Common myeloid progenitor, CD34-positive (primary cell): ENCODE results near the gene FNDC3A.

ENCODE experiments used
- CTCF ChIA-PET: fragments of 350-600 bp; sonication (Branson Sonifier 250); formaldehyde crosslinking; loops from one replicate; lab custom pipeline; 2021; ENCODE audit warnings: antibody characterized with exemption; lab: Charles Lee
- POLR2A ChIA-PET: fragments of 350-600 bp; sonication (Branson Sonifier 250); formaldehyde crosslinking; loops from one replicate; lab custom pipeline; 2021; ENCODE audit warnings: antibody characterized with exemption; lab: Charles Lee
- DNase-seq, 3 donors: peaks; one replicate each; pipeline versions ENCODE4 v3.0.0 to v3.0.0-alpha.2; 2013
- H3K27ac ChIP-seq, 2 experiments: 1 replicate in 1 of 2; 2 replicates in 1 of 2; pipeline ENCODE4 v1.7.0; 2013; ENCODE audit warnings: inconsistent platforms in 2 of 2, low read length in 2 of 2, mild to moderate bottlenecking in 2 of 2, low read depth in 1 of 2, moderate library complexity in 1 of 2; ENCODE audit not compliant: severe bottlenecking in 2 of 2, insufficient read depth in 1 of 2, poor library complexity in 1 of 2
- H3K27me3 ChIP-seq, 5 experiments: replicated peaks in 2 of 5; 1 replicate in 3 of 5; 2 replicates in 2 of 5; pipeline versions ENCODE4 v1.6.1 to v1.7.0; 2013; ENCODE audit warnings: low read length in 4 of 5, mild to moderate bottlenecking in 2 of 5, moderate library complexity in 2 of 5, inconsistent platforms in 1 of 5; ENCODE audit not compliant: insufficient read depth in 5 of 5, control insufficient read depth in 4 of 5
- H3K36me3 ChIP-seq, 4 experiments: 1 replicate in 2 of 4; 2 replicates in 2 of 4; pipeline versions ENCODE4 v1.6.1 to v1.7.0; 2013; ENCODE audit warnings: low read length in 3 of 4, control low read depth in 1 of 4, mild to moderate bottlenecking in 1 of 4; ENCODE audit not compliant: control insufficient read depth in 4 of 4, insufficient read depth in 4 of 4
- H3K4me1 ChIP-seq, 4 experiments: 1 replicate in 3 of 4; 2 replicates in 1 of 4; pipeline versions ENCODE4 v1.6.1 to v1.7.1; 2013; ENCODE audit warnings: low read length in 3 of 4, mild to moderate bottlenecking in 3 of 4, control low read depth in 1 of 4, inconsistent platforms in 1 of 4, moderate library complexity in 1 of 4; ENCODE audit not compliant: control insufficient read depth in 4 of 4, insufficient read depth in 4 of 4; ENCODE audit errors: control extremely low read depth in 1 of 4
- H3K4me3 ChIP-seq, 7 experiments: 1 replicate in 4 of 7; 2 replicates in 3 of 7; pipeline versions ENCODE4 v1.5.1 to v1.7.0; 2013; ENCODE audit warnings: mild to moderate bottlenecking in 7 of 7, low read length in 6 of 7, moderate library complexity in 6 of 7, inconsistent platforms in 2 of 7, low read depth in 2 of 7, control low read depth in 1 of 7; ENCODE audit not compliant: insufficient read depth in 4 of 7, control insufficient read depth in 1 of 7; ENCODE audit errors: extremely low read depth in 1 of 7
- H3K9me3 ChIP-seq, 5 experiments: 1 replicate in 4 of 5; 2 replicates in 1 of 5; pipeline versions ENCODE4 v1.6.1 to v1.7.1; 2013; ENCODE audit warnings: low read length in 4 of 5, mild to moderate bottlenecking in 2 of 5, inconsistent platforms in 1 of 5, low read depth in 1 of 5, moderate library complexity in 1 of 5; ENCODE audit not compliant: control insufficient read depth in 4 of 5, insufficient read depth in 2 of 5; ENCODE audit errors: control extremely low read depth in 1 of 5
- WGBS: methylation state at CpG from one replicate; pipeline ENCODE4 v1.1.5; 2013; ENCODE audit not compliant: insufficient coverage; 5-methylcytosine and 5-hydroxymethylcytosine counted together

The FNDC3A gene

DNA sequence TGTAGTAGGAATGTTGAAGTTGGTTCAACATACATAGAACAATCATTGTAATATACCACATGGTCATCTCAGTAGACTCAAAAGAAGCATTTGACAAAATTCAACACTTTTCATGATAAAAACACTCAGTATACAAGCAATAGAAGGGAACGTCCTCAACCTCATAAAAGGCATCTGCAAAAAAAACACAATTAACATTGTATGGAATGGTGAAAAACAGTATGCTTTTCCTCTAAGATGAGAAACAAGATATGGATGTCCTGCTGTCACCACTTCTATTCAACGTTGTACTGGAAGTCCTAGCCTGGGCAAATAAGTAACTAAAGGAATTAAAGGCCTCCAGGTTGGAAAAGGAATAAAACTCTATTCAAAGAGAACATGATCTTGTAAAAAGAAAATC is 54.5 kb downstream of the FNDC3A start:
- ChIA-PET CTCF (no interaction called here), POLR2A (no interaction called here)
- WGBS: no CpG with 5 or more reads among the region's 2 CpGs
- Histone ChIP-seq H3K4me1 (no peaks in the 10 kb centered on the region), H3K4me3 (no peak overlapping the region), H3K27me3 (no peaks in the 10 kb centered on the region), H3K27ac (no peak overlapping the region), H3K36me3 (peaks cover 0 to 29% (median 5%) of the 10 kb centered on the region in 4 experiments), H3K9me3 (peaks cover 2 to 29% (median 7%) of the 10 kb centered on the region in 5 experiments)
- no peak for DNase-seq

DNA sequence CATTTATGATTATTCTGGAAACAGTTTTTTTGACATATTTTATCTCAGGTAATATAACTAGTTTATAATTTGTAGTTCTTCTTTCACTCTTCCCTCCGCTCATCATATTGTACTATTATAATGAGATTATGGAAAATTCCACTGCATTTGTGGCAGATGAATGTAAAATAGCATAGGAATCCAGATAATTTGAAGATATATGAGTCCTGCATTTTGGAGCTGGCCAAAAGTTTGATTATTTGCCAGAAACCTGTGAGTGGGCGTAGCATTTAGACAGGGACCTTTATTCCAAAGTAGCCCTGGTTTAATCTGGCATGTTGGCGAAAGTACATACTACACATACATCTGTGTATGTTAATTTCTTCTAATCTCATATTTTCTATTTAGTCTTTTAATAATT is 65.2 kb downstream of the FNDC3A start:
- WGBS: no CpG with 5 or more reads among the region's 3 CpGs
- Histone ChIP-seq H3K27me3 (no peaks in the 10 kb centered on the region), H3K4me1 (no peaks in the 10 kb centered on the region), H3K9me3 (no peaks in the 10 kb centered on the region), H3K36me3 (peaks cover 3 to 11% (median 6%) of the 10 kb centered on the region in 4 experiments), H3K27ac (no peak overlapping the region), H3K4me3 (no peak overlapping the region)
- no peak for DNase-seq
- CTCF ChIA-PET: no interaction called here
- POLR2A ChIA-PET: no interaction called here

DNA sequence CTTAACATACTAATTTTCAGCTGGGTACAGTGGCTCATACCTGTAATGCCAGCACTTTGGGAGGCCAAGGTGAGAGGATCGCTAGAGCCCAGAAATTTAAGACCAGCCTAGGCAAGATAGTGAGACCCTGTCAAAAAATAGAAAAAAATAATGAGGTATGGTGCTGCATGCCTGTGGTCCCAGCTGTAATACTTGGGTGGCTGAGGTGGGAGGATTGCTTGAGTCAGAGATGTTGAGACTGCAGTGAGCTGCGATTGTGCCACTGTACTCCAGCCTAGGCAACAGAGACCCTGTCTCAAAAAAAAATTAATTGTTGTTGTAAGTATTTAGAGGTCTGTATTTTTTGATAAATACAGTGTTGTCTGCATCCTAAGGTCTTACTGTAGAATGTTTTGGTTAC is 66.8 kb downstream of the FNDC3A start:
- Histone ChIP-seq H3K4me1 (no peaks in the 10 kb centered on the region), H3K27ac (no peak overlapping the region), H3K9me3 (no peaks in the 10 kb centered on the region), H3K4me3 (no peak overlapping the region), H3K27me3 (no peaks in the 10 kb centered on the region), H3K36me3 (peaks cover 0 to 11% (median 4%) of the 10 kb centered on the region in 4 experiments)
- 100% methylated on average over 2 of the region's 2 CpGs for WGBS
- POLR2A ChIA-PET: interaction anchor here (0.6 kb wide), 1 partner anchor 1870 kb away, joined by 4 read pairs; no protein-coding TSS in a partner anchor
- DNase-seq: no peak
- CTCF ChIA-PET: interaction anchor here (0.6 kb wide), 1 partner anchor 187 kb away, joined by 3 read pairs; no protein-coding TSS in a partner anchor

DNA sequence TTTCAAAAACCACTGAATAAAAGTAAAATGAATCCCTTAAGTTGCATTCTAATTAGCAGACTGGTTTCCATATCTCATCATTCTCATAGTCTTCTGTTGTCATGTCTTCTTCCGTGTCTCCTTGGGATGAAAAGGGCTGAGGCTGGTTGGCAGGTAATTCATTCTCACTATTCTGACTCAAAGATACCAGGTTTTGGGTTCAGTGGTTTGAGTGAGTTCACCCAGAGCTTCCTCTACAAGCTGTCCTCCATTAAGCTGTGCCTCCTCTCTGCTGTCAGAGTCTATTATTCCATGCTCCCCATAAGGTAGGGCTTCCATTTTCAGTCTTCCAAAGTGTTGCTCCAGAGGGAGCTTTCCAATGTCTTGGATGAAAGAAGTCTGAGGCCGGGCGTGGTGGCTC is 68.3 kb downstream of the FNDC3A start:
- POLR2A ChIA-PET: no interaction called here

DNA sequence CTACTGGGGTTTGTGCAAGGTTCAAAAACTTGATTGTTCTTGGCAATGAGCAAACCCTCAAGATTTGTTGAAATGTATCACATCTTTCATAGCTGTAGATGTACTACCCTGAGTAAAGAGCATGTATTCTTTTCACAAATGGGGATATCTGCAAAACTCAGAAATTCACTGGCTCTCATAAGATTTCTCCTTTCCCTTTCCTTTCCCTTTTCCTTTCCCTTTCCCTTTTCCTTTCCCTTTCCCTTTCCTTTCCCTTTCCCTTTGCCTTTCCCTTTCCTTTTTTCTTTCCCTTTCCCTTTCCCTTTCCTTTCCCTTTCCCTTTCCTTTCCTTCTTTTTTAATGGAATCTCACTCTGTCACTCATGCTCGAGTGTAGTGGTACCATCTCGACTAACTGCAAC is 69.1 kb downstream of the FNDC3A start:
- CTCF ChIA-PET: interaction anchor here (0.6 kb wide), 1 partner anchor 20 kb away, joined by 4 read pairs; no protein-coding TSS in a partner anchor
- POLR2A ChIA-PET: no interaction called here
- DNase-seq: no peak
- Histone ChIP-seq H3K9me3 (peaks cover 0 to 15% (median 2%) of the 10 kb centered on the region in 5 experiments), H3K4me1 (no peaks in the 10 kb centered on the region), H3K36me3 (peaks cover 0 to 11% (median 2%) of the 10 kb centered on the region in 4 experiments), H3K27me3 (no peaks in the 10 kb centered on the region), H3K4me3 (no peak overlapping the region), H3K27ac (no peak overlapping the region)
- 100% methylated on average over 2 of the region's 2 CpGs for WGBS

More for the DNA sequence above, 68.3 kb downstream of the FNDC3A start:
- Histone ChIP-seq H3K27me3 (no peaks in the 10 kb centered on the region), H3K36me3 (peaks cover 0 to 14% (median 4%) of the 10 kb centered on the region in 4 experiments), H3K9me3 (peaks cover 0 to 6% (median 2%) of the 10 kb centered on the region in 5 experiments), H3K27ac (no peak overlapping the region), H3K4me1 (no peaks in the 10 kb centered on the region), H3K4me3 (no peak overlapping the region)
- CTCF ChIA-PET: no interaction called here
- DNase-seq: no peak
- 50% methylated on average over 2 of the region's 3 CpGs for WGBS

DNA sequence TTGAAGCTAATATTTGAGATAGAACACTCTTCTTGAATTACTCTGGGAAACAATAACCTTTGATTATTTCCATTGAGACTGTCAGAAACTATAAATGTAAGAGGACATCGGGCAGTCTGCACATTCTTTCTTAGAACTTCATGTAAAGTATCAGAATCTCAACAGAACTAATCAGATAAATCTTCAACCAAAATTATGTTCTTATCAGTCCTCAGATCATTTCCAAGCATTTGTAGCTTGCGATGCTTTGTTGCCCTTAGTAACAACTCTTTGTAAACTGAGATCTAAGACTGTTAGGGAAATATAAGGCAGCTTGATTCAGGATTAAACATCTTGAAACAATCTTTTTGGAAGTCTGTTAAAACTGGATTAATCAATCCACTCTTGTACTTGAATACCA is 70.3 kb downstream of the FNDC3A start:
- Histone ChIP-seq H3K4me3 (no peak overlapping the region), H3K27ac (no peak overlapping the region), H3K27me3 (no peaks in the 10 kb centered on the region), H3K4me1 (no peaks in the 10 kb centered on the region), H3K36me3 (peaks cover 0 to 16% (median 1%) of the 10 kb centered on the region in 4 experiments), H3K9me3 (peaks cover 0 to 24% (median 2%) of the 10 kb centered on the region in 5 experiments)
- CTCF ChIA-PET: interaction anchor here (0.9 to 1.0 kb wide), 2 partner anchors 13 to 46 kb away, joined by 3 to 4 read pairs; no protein-coding TSS in a partner anchor
- DNase-seq: no peak
- no CpG with 5 or more reads among the region's 2 CpGs for WGBS
- POLR2A ChIA-PET: no interaction called here

DNA sequence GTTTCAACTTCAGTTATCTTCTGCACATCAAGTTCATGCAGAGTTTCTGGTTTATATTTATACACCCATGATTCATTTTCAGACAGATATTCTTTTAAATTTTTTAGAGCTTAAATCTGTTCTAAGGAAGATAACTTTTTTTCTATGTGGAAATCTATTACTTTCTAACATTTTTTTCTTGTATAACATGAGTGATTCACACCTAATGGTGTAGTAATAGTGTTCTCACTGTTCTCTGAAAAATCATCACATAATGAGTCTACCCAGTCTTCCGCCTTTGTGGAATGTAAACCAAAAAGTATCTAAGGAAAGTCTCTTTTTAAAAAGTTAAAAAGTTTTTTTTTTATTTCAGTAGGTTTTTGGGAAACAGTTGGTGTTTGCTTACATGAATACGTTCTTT is 70.8 kb downstream of the FNDC3A start:
- H3K9me3 ChIP-seq: peaks cover 0 to 29% (median 2%) of the 10 kb centered on the region in 5 experiments
- WGBS: 100% methylated on average over 1 of the region's 2 CpGs
- no peak for DNase-seq
- no peaks in the 10 kb centered on the region for H3K4me1 ChIP-seq
- H3K27me3 ChIP-seq: no peaks in the 10 kb centered on the region
- H3K36me3 ChIP-seq: peaks cover 0 to 16% (median 1%) of the 10 kb centered on the region in 4 experiments
- no peak overlapping the region for H3K27ac ChIP-seq
- no peak overlapping the region for H3K4me3 ChIP-seq
- ChIA-PET CTCF (interaction anchor here (0.9 to 1.0 kb wide), 2 partner anchors 12 to 47 kb away, joined by 3 to 4 read pairs; no protein-coding TSS in a partner anchor), POLR2A (no interaction called here)
